Progenitor cell of endocrine pancreas (in vitro differentiated cells): ENCODE data around the gene ISYNA1. TPM values are rescaled to one million over a fixed set of nuclear protein-coding genes. Genes with fewer than 3 reads are reported as not detected.

Source experiments
- DNase-seq: peaks from one replicate; pipeline ENCODE4 v3.0.0; 2021; ENCODE audit warnings: low spot score; ENCODE audit not compliant: unreplicated experiment
- H3K27ac Mint-ChIP-seq: 2 replicates; pipeline ENCODE4 v1.8.0; 2021; ENCODE audit warnings: mild to moderate bottlenecking, moderate library complexity, mixed read lengths
- H3K27me3 Mint-ChIP-seq: 2 replicates; pipeline ENCODE4 v1.8.0; 2021; ENCODE audit warnings: mixed read lengths
- H3K36me3 Mint-ChIP-seq: 2 replicates; pipeline ENCODE4 v1.8.0; 2022; ENCODE audit warnings: mixed read lengths; ENCODE audit not compliant: insufficient read depth
- H3K4me1 Mint-ChIP-seq: 2 replicates; pipeline ENCODE4 v1.8.0; 2021; ENCODE audit warnings: low read depth, mixed read lengths
- H3K4me3 Mint-ChIP-seq: 2 replicates; pipeline ENCODE4 v1.8.0; 2021; ENCODE audit warnings: low read depth, mild to moderate bottlenecking, moderate library complexity, mixed read lengths
- H3K9me3 Mint-ChIP-seq: 2 replicates; pipeline ENCODE4 v1.8.0; 2021; ENCODE audit warnings: low read depth, mixed read lengths
- total RNA-seq: library from RNA; stranded (reverse); gene quantifications from 2 replicates; pipeline ENCODE4 v1.2.1, GENCODE V29; 2021
- TF ChIP-seq, protein P1 (sequence below): fragments of 200-600 bp; sonication (generic); IDR thresholded peaks from one replicate; pipeline ENCODE4 v1.5.0; 2021; ENCODE audit warnings: antibody characterized with exemption, mild to moderate bottlenecking; ENCODE audit not compliant: unreplicated experiment

Gene ISYNA1
- total RNA-seq, 1 donor from 2014 or later = 234 TPM

- H3K27ac Mint-ChIP-seq = no peak overlapping the region
Measured at GRCh38 chr19:18442941-18443340, 5.0 kb upstream of the ISYNA1 start.

GRCh38 chr19:18441804-18442788, 4.2 kb upstream of the ISYNA1 start:
- Mint-ChIP-seq H3K9me3 (no peaks in the 10 kb centered on the region), H3K4me3 (no peak overlapping the region), H3K27me3 (no peaks in the 10 kb centered on the region), H3K27ac (no peak overlapping the region), H3K4me1 (peaks cover 19% of the 10 kb centered on the region), H3K36me3 (peaks cover 3% of the 10 kb centered on the region)
- TF ChIP-seq, protein P1, sequence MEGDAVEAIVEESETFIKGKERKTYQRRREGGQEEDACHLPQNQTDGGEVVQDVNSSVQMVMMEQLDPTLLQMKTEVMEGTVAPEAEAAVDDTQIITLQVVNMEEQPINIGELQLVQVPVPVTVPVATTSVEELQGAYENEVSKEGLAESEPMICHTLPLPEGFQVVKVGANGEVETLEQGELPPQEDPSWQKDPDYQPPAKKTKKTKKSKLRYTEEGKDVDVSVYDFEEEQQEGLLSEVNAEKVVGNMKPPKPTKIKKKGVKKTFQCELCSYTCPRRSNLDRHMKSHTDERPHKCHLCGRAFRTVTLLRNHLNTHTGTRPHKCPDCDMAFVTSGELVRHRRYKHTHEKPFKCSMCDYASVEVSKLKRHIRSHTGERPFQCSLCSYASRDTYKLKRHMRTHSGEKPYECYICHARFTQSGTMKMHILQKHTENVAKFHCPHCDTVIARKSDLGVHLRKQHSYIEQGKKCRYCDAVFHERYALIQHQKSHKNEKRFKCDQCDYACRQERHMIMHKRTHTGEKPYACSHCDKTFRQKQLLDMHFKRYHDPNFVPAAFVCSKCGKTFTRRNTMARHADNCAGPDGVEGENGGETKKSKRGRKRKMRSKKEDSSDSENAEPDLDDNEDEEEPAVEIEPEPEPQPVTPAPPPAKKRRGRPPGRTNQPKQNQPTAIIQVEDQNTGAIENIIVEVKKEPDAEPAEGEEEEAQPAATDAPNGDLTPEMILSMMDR = no peak
- no peak for DNase-seq

More at GRCh38 chr19:18442941-18443340, 5.0 kb upstream of the ISYNA1 start:
- Mint-ChIP-seq H3K4me1 (peaks cover 19% of the 10 kb centered on the region), H3K4me3 (no peak overlapping the region), H3K36me3 (peaks cover 3% of the 10 kb centered on the region), H3K9me3 (no peaks in the 10 kb centered on the region), H3K27me3 (no peaks in the 10 kb centered on the region)
- TF ChIP-seq, protein P1 = no peak
- DNase-seq = no peak

DNA sequence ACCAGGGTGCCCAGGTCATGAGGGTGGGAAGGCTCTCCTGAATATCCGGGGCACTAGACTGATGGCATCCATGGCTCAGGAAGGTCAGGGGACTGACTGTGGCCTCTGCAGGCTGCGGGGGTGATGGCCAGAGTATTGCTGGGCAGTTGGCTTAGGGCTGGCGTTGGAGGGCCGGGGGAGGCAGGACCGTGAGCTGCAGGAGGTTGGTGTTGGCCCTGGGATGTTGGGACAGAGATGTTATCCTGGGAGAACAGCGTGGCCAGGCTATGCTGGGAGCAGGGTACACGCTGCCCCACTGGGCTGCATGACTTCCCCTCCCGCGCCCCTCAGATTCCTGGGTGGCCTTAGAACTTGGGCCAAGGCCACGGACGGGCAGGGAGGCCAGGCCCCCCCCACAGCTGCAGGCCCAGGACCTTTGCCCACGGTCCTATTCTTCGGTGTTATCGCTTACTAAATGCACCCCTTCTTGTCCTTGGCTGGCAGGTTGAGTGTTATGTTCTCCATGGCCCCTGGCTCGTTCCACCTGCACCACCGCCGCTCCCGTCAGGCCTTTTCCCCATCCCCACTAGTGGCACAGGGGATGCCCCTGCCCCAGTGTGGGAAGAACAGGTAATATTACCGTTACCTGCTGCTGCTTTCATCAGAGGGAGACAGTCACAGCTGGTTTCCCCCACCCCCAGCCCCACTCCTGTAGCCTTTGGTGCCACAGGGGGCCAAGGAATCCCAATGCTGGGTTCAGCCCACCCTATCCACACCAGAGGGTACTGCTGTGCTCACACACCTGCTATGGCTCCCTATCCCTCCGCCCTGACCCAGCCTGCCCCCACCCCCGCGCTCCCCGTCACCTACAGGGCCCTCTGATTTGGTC, 3.2 kb upstream of the ISYNA1 start:
- no peak for DNase-seq
- Mint-ChIP-seq H3K9me3 (no peaks in the 10 kb centered on the region), H3K27me3 (no peaks in the 10 kb centered on the region), H3K4me3 (no peak overlapping the region), H3K27ac (peak overlapping the region; percentile 33), H3K36me3 (peaks cover 3% of the 10 kb centered on the region), H3K4me1 (peaks cover 22% of the 10 kb centered on the region)
- TF ChIP-seq, protein P1 = no peak

GRCh38 chr19:18440415-18440877, 2.5 kb upstream of the ISYNA1 start:
- Mint-ChIP-seq H3K36me3 (peaks cover 5% of the 10 kb centered on the region), H3K9me3 (no peaks in the 10 kb centered on the region), H3K4me3 (no peak overlapping the region), H3K27me3 (no peaks in the 10 kb centered on the region), H3K4me1 (peaks cover 22% of the 10 kb centered on the region), H3K27ac (peak overlapping the region; percentile 82)
- no peak for DNase-seq
- TF ChIP-seq, protein P1 = peak; percentile 27

- H3K36me3 Mint-ChIP-seq = peaks cover 5% of the 10 kb centered on the region
- TF ChIP-seq, protein P1 = no peak
- peaks cover 22% of the 10 kb centered on the region for H3K4me1 Mint-ChIP-seq
- H3K9me3 Mint-ChIP-seq = no peaks in the 10 kb centered on the region
- H3K27me3 Mint-ChIP-seq = no peaks in the 10 kb centered on the region
- no peak for DNase-seq
- peak overlapping the region; percentile 95 for H3K27ac Mint-ChIP-seq
- H3K4me3 Mint-ChIP-seq = peak overlapping the region; percentile 54
Measured at GRCh38 chr19:18439910-18440237, 1.9 kb upstream of the ISYNA1 start.
